Stomach smooth muscle (tissue), 2 donors: ENCODE results near the gene TEX13A.

ENCODE experiments used
- H3K27ac ChIP-seq: one replicate; pipeline ENCODE4 v1.7.0; 2013; ENCODE audit warnings: mild to moderate bottlenecking, low read length, inconsistent platforms
- H3K27me3 ChIP-seq, 2 donors: one replicate each; pipeline ENCODE4 v1.7.0; 2013; ENCODE audit warnings: low read length in 2 of 2; ENCODE audit not compliant: insufficient read depth in 2 of 2, control insufficient read depth in 1 of 2
- H3K36me3 ChIP-seq, 2 donors: one replicate each; pipeline ENCODE4 v1.7.0; 2013; ENCODE audit warnings: low read length in 2 of 2; ENCODE audit not compliant: control insufficient read depth in 2 of 2, insufficient read depth in 2 of 2
- H3K4me1 ChIP-seq: one replicate; pipeline ENCODE4 v1.7.0; 2013; ENCODE audit warnings: low read length; ENCODE audit not compliant: control insufficient read depth, insufficient read depth
- H3K4me3 ChIP-seq, 2 donors: one replicate each; pipeline ENCODE4 v1.7.0; 2013; ENCODE audit warnings: low read length in 2 of 2
- H3K9ac ChIP-seq, 2 donors: one replicate each; pipeline ENCODE4 v1.7.0; 2013; ENCODE audit warnings: low read length in 2 of 2, mild to moderate bottlenecking in 1 of 2
- H3K9me3 ChIP-seq, 2 donors: one replicate each; pipeline ENCODE4 v1.7.0; 2013; ENCODE audit warnings: low read length in 2 of 2; ENCODE audit not compliant: control insufficient read depth in 2 of 2
- donor health status: healthy.
- donor health status: Pancreatic carcinoma.

TEX13A gene

GRCh38 chrX:105228602-105229001 lies 8.1 kb upstream of the TEX13A start:
- Histone ChIP-seq H3K36me3 (no peaks in the 10 kb centered on the region), H3K27ac (no peak overlapping the region), H3K9ac (no peak overlapping the region), H3K4me1 (no peaks in the 10 kb centered on the region), H3K4me3 (no peak overlapping the region), H3K9me3 (no peaks in the 10 kb centered on the region), H3K27me3 (no peaks in the 10 kb centered on the region)

GRCh38 chrX:105226499-105226898 lies 6.0 kb upstream of the TEX13A start:
- H3K4me1 ChIP-seq, result no peaks in the 10 kb centered on the region
- H3K4me3 ChIP-seq, result no peak overlapping the region
- no peaks in the 10 kb centered on the region for H3K9me3 ChIP-seq
- H3K36me3 ChIP-seq, result no peaks in the 10 kb centered on the region
- no peak overlapping the region for H3K27ac ChIP-seq
- no peak overlapping the region for H3K9ac ChIP-seq
- H3K27me3 ChIP-seq, result no peaks in the 10 kb centered on the region

GRCh38 chrX:105221374-105221773 lies 880 bp upstream of the TEX13A start:
- H3K27ac ChIP-seq, result no peak overlapping the region
- H3K9me3 ChIP-seq, result no peaks in the 10 kb centered on the region
- no peaks in the 10 kb centered on the region for H3K4me1 ChIP-seq
- H3K27me3 ChIP-seq, result no peaks in the 10 kb centered on the region
- no peaks in the 10 kb centered on the region for H3K36me3 ChIP-seq
- H3K4me3 ChIP-seq, result no peak overlapping the region
- H3K9ac ChIP-seq, result no peak overlapping the region

- Histone ChIP-seq H3K4me1 (no peaks in the 10 kb centered on the region), H3K9me3 (no peaks in the 10 kb centered on the region), H3K27ac (no peak overlapping the region), H3K4me3 (no peak overlapping the region), H3K9ac (no peak overlapping the region), H3K36me3 (no peaks in the 10 kb centered on the region), H3K27me3 (no peaks in the 10 kb centered on the region)
Measured at GRCh38 chrX:105219454-105220401, 766 bp downstream of the TEX13A start.

- Histone ChIP-seq H3K27me3 (peaks cover 0 to 14% of the 10 kb centered on the region in 2 donors), H3K9ac (no peak overlapping the region), H3K36me3 (no peaks in the 10 kb centered on the region), H3K9me3 (no peaks in the 10 kb centered on the region), H3K4me3 (no peak overlapping the region), H3K27ac (no peak overlapping the region), H3K4me1 (no peaks in the 10 kb centered on the region)
Measured at GRCh38 chrX:105211066-105211575, 9.4 kb downstream of the TEX13A start.

GRCh38 chrX:105210258-105210657 lies 10.2 kb downstream of the TEX13A start:
- H3K9ac ChIP-seq, result no peak overlapping the region
- no peak overlapping the region for H3K27ac ChIP-seq
- no peaks in the 10 kb centered on the region for H3K4me1 ChIP-seq
- H3K4me3 ChIP-seq, result no peak overlapping the region
- H3K27me3 ChIP-seq, result peaks cover 0 to 14% of the 10 kb centered on the region in 2 donors
- H3K36me3 ChIP-seq, result no peaks in the 10 kb centered on the region
- no peaks in the 10 kb centered on the region for H3K9me3 ChIP-seq

GRCh38 chrX:105209406-105209805 lies 11.1 kb downstream of the TEX13A start:
- Histone ChIP-seq H3K9me3 (no peaks in the 10 kb centered on the region), H3K36me3 (no peaks in the 10 kb centered on the region), H3K27ac (no peak overlapping the region), H3K9ac (no peak overlapping the region), H3K4me3 (no peak overlapping the region), H3K27me3 (peaks cover 0 to 17% of the 10 kb centered on the region in 2 donors), H3K4me1 (no peaks in the 10 kb centered on the region)

- H3K4me3 ChIP-seq, result no peak overlapping the region
- no peak overlapping the region for H3K27ac ChIP-seq
- H3K27me3 ChIP-seq, result peaks cover 0 to 6% of the 10 kb centered on the region in 2 donors
- H3K9ac ChIP-seq, result no peak overlapping the region
- no peaks in the 10 kb centered on the region for H3K36me3 ChIP-seq
- H3K9me3 ChIP-seq, result no peaks in the 10 kb centered on the region
- no peaks in the 10 kb centered on the region for H3K4me1 ChIP-seq
Measured at GRCh38 chrX:105191878-105192277, 28.6 kb downstream of the TEX13A start.

GRCh38 chrX:105190252-105190853 lies 30.1 kb downstream of the TEX13A start:
- no peak overlapping the region for H3K9ac ChIP-seq
- H3K9me3 ChIP-seq, result no peaks in the 10 kb centered on the region
- H3K27ac ChIP-seq, result no peak overlapping the region
- H3K36me3 ChIP-seq, result no peaks in the 10 kb centered on the region
- peaks cover 0 to 6% of the 10 kb centered on the region in 2 donors for H3K27me3 ChIP-seq
- no peak overlapping the region for H3K4me3 ChIP-seq
- no peaks in the 10 kb centered on the region for H3K4me1 ChIP-seq

- peaks cover 0 to 6% of the 10 kb centered on the region in 2 donors for H3K27me3 ChIP-seq
- no peaks in the 10 kb centered on the region for H3K36me3 ChIP-seq
- H3K9me3 ChIP-seq, result no peaks in the 10 kb centered on the region
- no peak overlapping the region for H3K27ac ChIP-seq
- H3K4me3 ChIP-seq, result no peak overlapping the region
- H3K4me1 ChIP-seq, result no peaks in the 10 kb centered on the region
- no peak overlapping the region for H3K9ac ChIP-seq
Measured at GRCh38 chrX:105189093-105189492, 31.4 kb downstream of the TEX13A start.

GRCh38 chrX:105179644-105180043 lies 40.9 kb downstream of the TEX13A start:
- Histone ChIP-seq H3K4me3 (no peak overlapping the region), H3K9me3 (no peaks in the 10 kb centered on the region), H3K27me3 (peaks cover 0 to 16% of the 10 kb centered on the region in 2 donors), H3K36me3 (no peaks in the 10 kb centered on the region), H3K4me1 (no peaks in the 10 kb centered on the region), H3K27ac (no peak overlapping the region), H3K9ac (no peak overlapping the region)
